ENCODE measurements around the gene CPSF3.

DNA sequence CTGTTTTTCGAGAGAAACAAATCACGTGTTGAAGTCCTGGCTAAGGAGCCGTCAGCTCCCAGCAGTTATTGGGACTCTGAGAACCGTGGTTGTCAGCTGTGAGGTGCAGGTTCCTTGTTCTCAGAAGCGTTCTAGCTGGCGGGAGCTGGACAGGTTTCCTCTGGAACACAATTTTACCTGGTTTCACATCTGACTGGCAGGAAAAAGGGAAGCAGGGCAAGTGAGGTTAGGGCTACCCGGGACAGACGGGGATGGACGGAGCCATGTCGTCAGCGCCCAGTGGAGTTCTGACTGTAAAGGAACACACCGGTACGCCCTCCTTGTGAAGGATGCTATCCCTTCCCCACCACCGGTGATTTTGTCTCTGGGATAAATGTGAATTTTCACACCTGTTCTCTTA, 26.3 kb upstream of the CPSF3 start:
- TF ChIP-seq, protein P1, sequence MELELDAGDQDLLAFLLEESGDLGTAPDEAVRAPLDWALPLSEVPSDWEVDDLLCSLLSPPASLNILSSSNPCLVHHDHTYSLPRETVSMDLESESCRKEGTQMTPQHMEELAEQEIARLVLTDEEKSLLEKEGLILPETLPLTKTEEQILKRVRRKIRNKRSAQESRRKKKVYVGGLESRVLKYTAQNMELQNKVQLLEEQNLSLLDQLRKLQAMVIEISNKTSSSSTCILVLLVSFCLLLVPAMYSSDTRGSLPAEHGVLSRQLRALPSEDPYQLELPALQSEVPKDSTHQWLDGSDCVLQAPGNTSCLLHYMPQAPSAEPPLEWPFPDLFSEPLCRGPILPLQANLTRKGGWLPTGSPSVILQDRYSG (CRISPR knock-in tag; IDR thresholded peaks at IDR 0.05), result no peak
- TF ChIP-seq ZFP82 (CRISPR knock-in tag; IDR thresholded peaks at IDR 0.05; ENCODE audit: borderline replicate concordance) (no peak), TMF1 (CRISPR knock-in tag; IDR thresholded peaks at IDR 0.05; ENCODE audit: low read depth) (no peak), RXRA (CRISPR knock-in tag; IDR thresholded peaks at IDR 0.05) (no peak)
- TF ChIP-seq, protein P2, sequence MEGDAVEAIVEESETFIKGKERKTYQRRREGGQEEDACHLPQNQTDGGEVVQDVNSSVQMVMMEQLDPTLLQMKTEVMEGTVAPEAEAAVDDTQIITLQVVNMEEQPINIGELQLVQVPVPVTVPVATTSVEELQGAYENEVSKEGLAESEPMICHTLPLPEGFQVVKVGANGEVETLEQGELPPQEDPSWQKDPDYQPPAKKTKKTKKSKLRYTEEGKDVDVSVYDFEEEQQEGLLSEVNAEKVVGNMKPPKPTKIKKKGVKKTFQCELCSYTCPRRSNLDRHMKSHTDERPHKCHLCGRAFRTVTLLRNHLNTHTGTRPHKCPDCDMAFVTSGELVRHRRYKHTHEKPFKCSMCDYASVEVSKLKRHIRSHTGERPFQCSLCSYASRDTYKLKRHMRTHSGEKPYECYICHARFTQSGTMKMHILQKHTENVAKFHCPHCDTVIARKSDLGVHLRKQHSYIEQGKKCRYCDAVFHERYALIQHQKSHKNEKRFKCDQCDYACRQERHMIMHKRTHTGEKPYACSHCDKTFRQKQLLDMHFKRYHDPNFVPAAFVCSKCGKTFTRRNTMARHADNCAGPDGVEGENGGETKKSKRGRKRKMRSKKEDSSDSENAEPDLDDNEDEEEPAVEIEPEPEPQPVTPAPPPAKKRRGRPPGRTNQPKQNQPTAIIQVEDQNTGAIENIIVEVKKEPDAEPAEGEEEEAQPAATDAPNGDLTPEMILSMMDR (CRISPR knock-in tag; IDR thresholded peaks at IDR 0.05), result no peak
